GM20000 (cell line): ENCODE data around the gene HOXD10.

ENCODE experiments used
- DNase-seq: peaks from one replicate; pipeline ENCODE4 v3.0.0; 2012; ENCODE audit warnings: low spot score
- CTCF ChIP-seq: IDR thresholded peaks from 2 replicates; pipeline ENCODE4 v1.5.1; 2012; ENCODE audit warnings: mild to moderate bottlenecking, control low read depth; ENCODE audit errors: extremely low read depth, missing control alignments

HOXD10 gene

DNA sequence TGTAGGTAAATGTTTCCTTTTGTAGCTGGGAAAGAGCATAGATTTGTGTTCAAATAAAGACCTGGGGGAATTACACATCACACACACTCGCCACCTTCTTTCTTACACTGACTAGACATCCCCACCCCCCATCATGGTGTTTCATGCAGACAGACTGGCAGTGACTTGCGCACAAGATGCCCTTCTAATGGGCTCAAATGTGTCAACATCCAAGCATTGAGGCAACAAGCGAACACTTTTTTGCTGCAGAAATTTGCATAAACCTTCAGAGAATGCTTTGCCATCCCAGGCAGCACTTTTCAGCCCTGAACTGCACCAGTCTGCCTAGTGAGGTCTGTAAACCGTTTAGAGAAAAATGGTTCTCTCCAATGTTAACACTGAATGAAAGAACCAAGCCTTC, 17.5 kb downstream of the HOXD10 start:
- DNase-seq = no peak
- TF ChIP-seq CTCF = no peak

- TF ChIP-seq CTCF = no peak
- DNase-seq = no peak
Measured at GRCh38 chr2:176135035-176135440, 18.5 kb downstream of the HOXD10 start.

DNA sequence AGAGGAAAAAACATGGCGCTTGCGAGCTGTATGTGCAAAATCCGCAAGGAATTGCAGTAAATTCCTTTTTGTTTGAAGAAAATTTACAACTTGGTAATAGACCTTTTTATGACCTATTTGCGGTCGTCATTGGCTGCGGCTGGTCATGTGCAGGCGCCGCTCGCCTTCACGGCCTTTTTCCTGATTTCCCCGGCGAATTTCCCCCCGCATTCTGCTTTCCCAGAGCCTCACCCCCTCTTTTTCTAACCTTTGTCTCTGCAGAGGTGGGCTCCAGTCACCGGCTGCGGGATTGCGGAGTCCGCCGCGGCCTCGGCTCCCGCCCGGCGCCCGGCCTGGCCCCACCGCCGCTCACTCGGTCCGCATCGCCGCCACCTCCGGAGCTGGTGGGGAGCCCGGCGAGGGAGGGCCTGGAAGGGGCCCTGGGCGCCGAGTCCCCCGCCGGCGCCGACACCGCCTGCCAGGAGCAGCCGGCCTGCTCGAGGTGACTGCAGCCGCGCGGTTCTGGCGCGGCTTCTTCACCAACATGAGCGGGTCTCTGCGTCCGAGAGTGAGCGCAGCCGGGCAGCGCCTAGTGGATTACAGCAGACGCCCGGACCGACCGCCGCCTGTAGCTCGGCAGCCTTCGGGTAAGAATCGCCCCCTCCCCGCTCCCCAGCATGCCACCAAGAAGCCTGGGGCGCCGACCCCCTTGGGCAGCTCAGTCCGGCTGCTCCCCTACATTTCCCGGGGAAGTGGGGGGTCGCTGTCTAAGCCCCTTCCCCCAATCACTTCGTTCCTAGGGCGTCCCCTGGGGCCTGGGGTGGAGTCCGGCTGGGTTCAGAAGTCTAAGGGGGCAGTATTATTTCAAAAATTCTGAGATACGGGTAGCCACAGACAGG, 20.0 kb downstream of the HOXD10 start:
- DNase-seq = no peak
- TF ChIP-seq CTCF = no peak

GRCh38 chr2:176137252-176137580, 20.6 kb downstream of the HOXD10 start:
- no peak for DNase-seq
- no peak for TF ChIP-seq CTCF

DNA sequence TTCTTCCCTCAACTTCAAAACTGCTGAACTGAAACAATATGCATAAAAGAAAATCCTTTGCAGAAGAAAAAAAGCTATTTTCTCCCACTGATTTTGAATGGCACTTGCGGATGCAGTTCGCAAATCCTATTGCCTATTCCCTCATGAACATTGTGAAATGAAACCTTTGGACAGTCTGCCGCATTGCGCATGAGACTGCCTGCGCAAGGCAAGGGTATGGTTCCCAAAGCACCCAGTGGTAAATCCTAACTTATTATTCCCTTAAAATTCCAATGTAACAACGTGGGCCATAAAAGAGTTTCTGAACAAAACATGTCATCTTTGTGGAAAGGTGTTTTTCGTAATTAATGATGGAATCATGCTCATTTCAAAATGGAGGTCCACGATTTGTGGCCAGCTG, 21.3 kb downstream of the HOXD10 start:
- no peak for TF ChIP-seq CTCF
- DNase-seq = no peak

DNA sequence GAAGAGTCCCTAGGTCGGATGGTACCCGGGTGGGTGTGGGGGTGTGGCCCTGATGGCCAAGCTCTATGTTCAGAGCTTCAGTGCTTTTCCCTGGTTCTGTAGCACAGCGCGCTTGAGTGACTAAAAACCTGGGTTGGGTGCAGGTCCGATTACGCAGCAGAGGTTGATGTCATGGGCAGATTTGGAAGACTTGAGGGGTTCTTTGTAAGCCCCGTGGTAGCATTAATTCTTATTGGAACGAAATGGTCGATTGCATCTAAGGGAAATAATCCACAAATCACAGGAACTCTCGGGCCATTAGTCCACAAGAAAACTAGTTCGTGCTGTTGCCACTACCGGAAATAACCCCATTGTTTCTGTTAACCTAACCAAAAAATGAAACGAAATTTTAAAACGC, 21.9 kb downstream of the HOXD10 start:
- DNase-seq = no peak
- no peak for TF ChIP-seq CTCF

GRCh38 chr2:176138923-176139660, 22.5 kb downstream of the HOXD10 start:
- TF ChIP-seq CTCF = no peak
- DNase-seq = no peak
